Measurements from ENCODE around the gene TICAM2.

GRCh38 chr5:115542651-115543364, 59.5 kb downstream of the TICAM2 start:
- TF ChIP-seq POLR2A (IDR thresholded peaks at IDR 0.05), result no peak
- TF ChIP-seq, protein P1, sequence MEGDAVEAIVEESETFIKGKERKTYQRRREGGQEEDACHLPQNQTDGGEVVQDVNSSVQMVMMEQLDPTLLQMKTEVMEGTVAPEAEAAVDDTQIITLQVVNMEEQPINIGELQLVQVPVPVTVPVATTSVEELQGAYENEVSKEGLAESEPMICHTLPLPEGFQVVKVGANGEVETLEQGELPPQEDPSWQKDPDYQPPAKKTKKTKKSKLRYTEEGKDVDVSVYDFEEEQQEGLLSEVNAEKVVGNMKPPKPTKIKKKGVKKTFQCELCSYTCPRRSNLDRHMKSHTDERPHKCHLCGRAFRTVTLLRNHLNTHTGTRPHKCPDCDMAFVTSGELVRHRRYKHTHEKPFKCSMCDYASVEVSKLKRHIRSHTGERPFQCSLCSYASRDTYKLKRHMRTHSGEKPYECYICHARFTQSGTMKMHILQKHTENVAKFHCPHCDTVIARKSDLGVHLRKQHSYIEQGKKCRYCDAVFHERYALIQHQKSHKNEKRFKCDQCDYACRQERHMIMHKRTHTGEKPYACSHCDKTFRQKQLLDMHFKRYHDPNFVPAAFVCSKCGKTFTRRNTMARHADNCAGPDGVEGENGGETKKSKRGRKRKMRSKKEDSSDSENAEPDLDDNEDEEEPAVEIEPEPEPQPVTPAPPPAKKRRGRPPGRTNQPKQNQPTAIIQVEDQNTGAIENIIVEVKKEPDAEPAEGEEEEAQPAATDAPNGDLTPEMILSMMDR (IDR thresholded peaks at IDR 0.05), result no peak
